Right lobe of liver (tissue), 6 donors: ENCODE measurements around the gene FDX1. TPM values are rescaled to one million over a fixed set of nuclear protein-coding genes. Genes with fewer than 3 reads are reported as not detected.
"Not testable (repeated sequence)": the region's sequence is repeated elsewhere in the genome, so short reads cannot be mapped to it uniquely, and the experiment has no call there.

ENCODE experiments used
- ATAC-seq, 4 donors: fragments of 200-7000 bp; cut with Tn5 transposase; one replicate each; pipeline ENCODE4 v1.9.1; 2020; ENCODE audit warnings: mild to moderate bottlenecking in 4 of 4, moderate library complexity in 4 of 4
- DNase-seq, 3 donors: peaks; one replicate each; pipeline ENCODE4 v3.0.0-alpha.2; 2020
- H3K27ac ChIP-seq, 3 donors: fragments of 200-600 bp; one replicate each; pipeline ENCODE4 v1.8.0; 2022
- H3K27me3 ChIP-seq, 2 donors: fragments of 200-600 bp; one replicate each; pipeline ENCODE4 v1.8.0; 2022
- H3K36me3 ChIP-seq, 4 donors: fragments of 200-600 bp; sonication (generic) in 1 of 4; one replicate each; pipeline versions ENCODE4 v1.5.1 to v1.8.0; 2017 to 2022; ENCODE audit warnings: control low read depth in 1 of 4
- H3K4me1 ChIP-seq, 4 donors: fragments of 200-600 bp; sonication (generic) in 1 of 4; one replicate each; pipeline versions ENCODE4 v1.5.1 to v1.8.0; 2017 to 2022; ENCODE audit warnings: control low read depth in 1 of 4
- H3K4me3 ChIP-seq, 3 donors: fragments of 200-600 bp; one replicate each; pipeline ENCODE4 v1.8.0; 2022
- H3K9me3 ChIP-seq, 4 donors: fragments of 200-600 bp; sonication (generic) in 1 of 4; one replicate each; pipeline versions ENCODE4 v1.5.1 to v1.8.0; 2017 to 2022; ENCODE audit warnings: control low read depth in 1 of 4
- CTCF ChIP-seq, 4 donors: fragments of 200-600 bp in 3 of 4; fragments of 450-650 bp in 1 of 4; IDR thresholded peaks; one replicate each; pipeline versions ENCODE4 v1.5.1 to v1.8.0; 2016 to 2022; ENCODE audit warnings: antibody characterized with exemption in 4 of 4, mild to moderate bottlenecking in 2 of 4
- POLR2A ChIP-seq: fragments of 450-650 bp; IDR thresholded peaks from one replicate; pipeline ENCODE4 v1.6.1; 2017; ENCODE audit warnings: antibody characterized with exemption, mild to moderate bottlenecking
- WGBS: methylation state at CpG from one replicate; pipeline ENCODE4 v1.1.6; 2018; ENCODE audit warnings: low coverage, low lambda C conversion rate; ENCODE audit not compliant: insufficient coverage; ENCODE audit errors: missing lambda C conversion rate; 5-methylcytosine and 5-hydroxymethylcytosine counted together
- intact Hi-C, 2 donors: fragments of 100-400 bp; cut with DNase I; formaldehyde crosslinking; loops; one replicate each; pipeline versions ENCODE4 v1.11.2 to v1.14.1; 2022
- total RNA-seq, 6 experiments: library from RNA; depleted of rRNA in 2 of 6; stranded (reverse); fragments of >200 nt in 2 of 6; fragmentation: NEBNext Ultra II Directional in 3 of 6; extraction: Animal tissue kit (Norgen Biotek cat#: 25700) in 3 of 6; gene quantifications; one replicate each; pipeline versions ENCODE4 v1.1.0 to v1.2.4, GENCODE V29; 2016 to 2023
- donor health status: DM: no; HTN: yes; CAD: no.
- donor health status: DM: no; HTN: no; CAD: no.
- donor health status: DM: no; HTN: no; CAD: no.
- donor health status: DM: no; HTN: yes; CAD: no.
- donor health status: DM: no; HTN: yes; CAD: no.

The FDX1 gene
- total RNA-seq, 6 experiments from 2014 or later = 20.6 to 42.6 (median 25.1) TPM

- H3K27me3 ChIP-seq, H3K4me3 ChIP-seq, H3K9me3 ChIP-seq, H3K36me3 ChIP-seq, H3K27ac ChIP-seq, ATAC-seq, DNase-seq, intact Hi-C loops, H3K4me1 ChIP-seq: not testable (repeated sequence)
- WGBS = 80% methylated on average over 4 of the region's 4 CpGs
Measured at GRCh38 chr11:110405636-110406035, 24.1 kb upstream of the FDX1 start.

- Histone ChIP-seq H3K27me3 (no peaks in the 10 kb centered on the region), H3K27ac (no peak overlapping the region), H3K9me3 (no peaks in the 10 kb centered on the region), H3K4me1 (peaks cover 0 to 7% (median 0%) of the 10 kb centered on the region in 4 donors), H3K36me3 (no peaks in the 10 kb centered on the region), H3K4me3 (no peak overlapping the region)
- no peak for DNase-seq
- ATAC-seq = no peak
- TF ChIP-seq CTCF (IDR thresholded peaks at IDR 0.05) = no peak
- TF ChIP-seq POLR2A = no peak
- WGBS = 76% methylated on average over 5 of the region's 5 CpGs
- intact Hi-C loops = no loop called here
Measured at GRCh38 chr11:110407315-110407714, 22.4 kb upstream of the FDX1 start.

GRCh38 chr11:110409174-110409573, 20.6 kb upstream of the FDX1 start:
- intact Hi-C loops = no loop called here
- H3K4me3 ChIP-seq = no peak overlapping the region
- 6% methylated on average over 3 of the region's 3 CpGs for WGBS
- DNase-seq = no peak
- no peaks in the 10 kb centered on the region for H3K27me3 ChIP-seq
- H3K9me3 ChIP-seq = no peaks in the 10 kb centered on the region
- peaks cover 0 to 7% (median 0%) of the 10 kb centered on the region in 4 donors for H3K4me1 ChIP-seq
- no peak for TF ChIP-seq POLR2A
- TF ChIP-seq CTCF (IDR thresholded peaks at IDR 0.05) = no peak
- ATAC-seq = peak in 3 of 4 donors; percentile 43 to 82 (median 63)
- H3K27ac ChIP-seq = no peak overlapping the region
- H3K36me3 ChIP-seq = no peaks in the 10 kb centered on the region

- no peak for TF ChIP-seq CTCF (IDR thresholded peaks at IDR 0.05)
- TF ChIP-seq POLR2A = no peak
- ATAC-seq = no peak
- no peak for DNase-seq
- Histone ChIP-seq H3K27me3 (no peaks in the 10 kb centered on the region), H3K36me3 (no peaks in the 10 kb centered on the region), H3K4me1 (peaks cover 0 to 7% (median 0%) of the 10 kb centered on the region in 4 donors), H3K9me3 (no peaks in the 10 kb centered on the region), H3K27ac (no peak overlapping the region), H3K4me3 (no peak overlapping the region)
- 83% methylated on average over 1 of the region's 1 CpG for WGBS
- intact Hi-C loops = no loop called here
Measured at GRCh38 chr11:110410651-110411050, 19.1 kb upstream of the FDX1 start.

GRCh38 chr11:110415081-110415480, 14.7 kb upstream of the FDX1 start:
- no peak overlapping the region for H3K27ac ChIP-seq
- no peaks in the 10 kb centered on the region for H3K27me3 ChIP-seq
- no peaks in the 10 kb centered on the region for H3K36me3 ChIP-seq
- DNase-seq (no peak), ATAC-seq (no peak)
- intact Hi-C loops = no loop called here
- no peak for TF ChIP-seq CTCF (IDR thresholded peaks at IDR 0.05)
- no peak for TF ChIP-seq POLR2A
- 93% methylated on average over 2 of the region's 2 CpGs for WGBS
- no peaks in the 10 kb centered on the region for H3K9me3 ChIP-seq
- H3K4me3 ChIP-seq = no peak overlapping the region
- H3K4me1 ChIP-seq = no peaks in the 10 kb centered on the region

- ATAC-seq, DNase-seq, H3K4me1 ChIP-seq, H3K4me3 ChIP-seq, H3K27me3 ChIP-seq, H3K36me3 ChIP-seq, intact Hi-C loops, H3K9me3 ChIP-seq, H3K27ac ChIP-seq: not testable (repeated sequence)
- 96% methylated on average over 4 of the region's 6 CpGs for WGBS
Measured at GRCh38 chr11:110421658-110422057, 8.1 kb upstream of the FDX1 start.
